Fibroblast of skin of right biceps (primary cell): Measurements from ENCODE around the gene RERE.
"Not testable (repeated sequence)": the region's sequence is repeated elsewhere in the genome, so short reads cannot be mapped to it uniquely, and the experiment has no call there.

Source experiments
- DNase-seq: peaks from one replicate; pipeline ENCODE4 v3.0.0-alpha.2; 2013

RERE gene

GRCh38 chr1:8747879-8748825, 69.3 kb downstream of the RERE start:
- no peak for DNase-seq

GRCh38 chr1:8746554-8746953, 70.9 kb downstream of the RERE start:
- peak; percentile 42 for DNase-seq

- peak; percentile 11 for DNase-seq
Observed at GRCh38 chr1:8745749-8746390, 71.6 kb downstream of the RERE start.

GRCh38 chr1:8745346-8745745, 72.1 kb downstream of the RERE start:
- DNase-seq = no peak

GRCh38 chr1:8742022-8742924, 75.2 kb downstream of the RERE start:
- no peak for DNase-seq

- DNase-seq = peak; percentile 78
Observed at GRCh38 chr1:8740034-8740449, 77.4 kb downstream of the RERE start.

- DNase-seq = no peak
Observed at GRCh38 chr1:8739377-8739776, 78.1 kb downstream of the RERE start.

- no peak for DNase-seq
Observed at GRCh38 chr1:8736927-8737326, 80.5 kb downstream of the RERE start.

- no peak for DNase-seq
Observed at GRCh38 chr1:8733484-8733883, 84.0 kb downstream of the RERE start.

GRCh38 chr1:8731162-8731561, 86.3 kb downstream of the RERE start:
- DNase-seq = no peak

- no peak for DNase-seq
Observed at GRCh38 chr1:8728464-8728863, 89.0 kb downstream of the RERE start.

GRCh38 chr1:8727809-8728213, 89.6 kb downstream of the RERE start:
- DNase-seq = no peak

GRCh38 chr1:8727316-8727715, 90.1 kb downstream of the RERE start:
- not testable (repeated sequence) for DNase-seq

- not testable (repeated sequence) for DNase-seq
Observed at GRCh38 chr1:8726801-8727186, 90.6 kb downstream of the RERE start.

- no peak for DNase-seq
Observed at GRCh38 chr1:8723010-8723409, 94.4 kb downstream of the RERE start.

- no peak for DNase-seq
Observed at GRCh38 chr1:8722366-8722765, 95.1 kb downstream of the RERE start.

GRCh38 chr1:8721679-8722324, 95.6 kb downstream of the RERE start:
- DNase-seq = no peak

GRCh38 chr1:8720347-8720746, 97.1 kb downstream of the RERE start:
- no peak for DNase-seq

GRCh38 chr1:8718850-8719361, 98.5 kb downstream of the RERE start:
- DNase-seq = no peak

GRCh38 chr1:8717148-8717547, 100.3 kb downstream of the RERE start:
- DNase-seq = no peak

GRCh38 chr1:8716238-8716637, 101.2 kb downstream of the RERE start:
- no peak for DNase-seq

- DNase-seq = no peak
Observed at GRCh38 chr1:8714173-8714572, 103.3 kb downstream of the RERE start.
